Right lobe of liver (tissue), 4 donors: ENCODE measurements around the gene AFF2.

Experiments used
- POLR2A ChIP-seq: fragments of 450-650 bp; IDR thresholded peaks from one replicate; pipeline ENCODE4 v1.6.1; 2017; ENCODE audit warnings: antibody characterized with exemption, mild to moderate bottlenecking
- TF ChIP-seq, protein P1 (sequence below), 4 donors: fragments of 200-600 bp in 3 of 4; fragments of 450-650 bp in 1 of 4; IDR thresholded peaks; one replicate each; pipeline versions ENCODE4 v1.5.1 to v1.8.0; 2016 to 2022; ENCODE audit warnings: antibody characterized with exemption in 4 of 4, mild to moderate bottlenecking in 2 of 4
- donor health status: DM: no; HTN: no; CAD: no.
- donor health status: DM: no; HTN: no; CAD: no.
- donor health status: DM: no; HTN: yes; CAD: no.

- TF ChIP-seq, protein P1, sequence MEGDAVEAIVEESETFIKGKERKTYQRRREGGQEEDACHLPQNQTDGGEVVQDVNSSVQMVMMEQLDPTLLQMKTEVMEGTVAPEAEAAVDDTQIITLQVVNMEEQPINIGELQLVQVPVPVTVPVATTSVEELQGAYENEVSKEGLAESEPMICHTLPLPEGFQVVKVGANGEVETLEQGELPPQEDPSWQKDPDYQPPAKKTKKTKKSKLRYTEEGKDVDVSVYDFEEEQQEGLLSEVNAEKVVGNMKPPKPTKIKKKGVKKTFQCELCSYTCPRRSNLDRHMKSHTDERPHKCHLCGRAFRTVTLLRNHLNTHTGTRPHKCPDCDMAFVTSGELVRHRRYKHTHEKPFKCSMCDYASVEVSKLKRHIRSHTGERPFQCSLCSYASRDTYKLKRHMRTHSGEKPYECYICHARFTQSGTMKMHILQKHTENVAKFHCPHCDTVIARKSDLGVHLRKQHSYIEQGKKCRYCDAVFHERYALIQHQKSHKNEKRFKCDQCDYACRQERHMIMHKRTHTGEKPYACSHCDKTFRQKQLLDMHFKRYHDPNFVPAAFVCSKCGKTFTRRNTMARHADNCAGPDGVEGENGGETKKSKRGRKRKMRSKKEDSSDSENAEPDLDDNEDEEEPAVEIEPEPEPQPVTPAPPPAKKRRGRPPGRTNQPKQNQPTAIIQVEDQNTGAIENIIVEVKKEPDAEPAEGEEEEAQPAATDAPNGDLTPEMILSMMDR (IDR thresholded peaks at IDR 0.05): no peak
- TF ChIP-seq POLR2A: no peak
These were observed 134.2 kb downstream of the AFF2 start for GRCh38 chrX:148634591-148634990.
